CD4-positive, alpha-beta T cell treated with Interleukin-21 for 1 hour (primary cell): ENCODE data around the gene SSR1.

Source experiments
- DNase-seq: peaks from one replicate; pipeline ENCODE4 v3.0.0-alpha.2; 2020

The SSR1 gene

GRCh38 chr6:7236306-7237209 lies 76.4 kb downstream of the SSR1 start:
- no peak for DNase-seq

GRCh38 chr6:7235712-7236305 lies 77.2 kb downstream of the SSR1 start:
- no peak for DNase-seq

GRCh38 chr6:7234547-7234946 lies 78.5 kb downstream of the SSR1 start:
- no peak for DNase-seq

- no peak for DNase-seq
Measured at GRCh38 chr6:7232351-7232750, 80.6 kb downstream of the SSR1 start.

GRCh38 chr6:7230956-7231713 lies 81.9 kb downstream of the SSR1 start:
- DNase-seq = no peak

GRCh38 chr6:7230327-7230691 lies 82.7 kb downstream of the SSR1 start:
- no peak for DNase-seq

GRCh38 chr6:7229376-7230326 lies 83.3 kb downstream of the SSR1 start:
- no peak for DNase-seq

GRCh38 chr6:7228662-7229375 lies 84.2 kb downstream of the SSR1 start:
- no peak for DNase-seq

- DNase-seq = no peak
Measured at GRCh38 chr6:7224731-7225130, 88.3 kb downstream of the SSR1 start.

- DNase-seq = no peak
Measured at GRCh38 chr6:7222197-7222596, 90.8 kb downstream of the SSR1 start.

- DNase-seq = no peak
Measured at GRCh38 chr6:7219310-7219709, 93.7 kb downstream of the SSR1 start.

- no peak for DNase-seq
Measured at GRCh38 chr6:7218406-7218988, 94.5 kb downstream of the SSR1 start.
